Type B pancreatic cell (in vitro differentiated cells): Measurements from ENCODE around the gene APOE. TPM values are rescaled to one million over a fixed set of nuclear protein-coding genes. Genes with fewer than 3 reads are reported as not detected.

Experiments used
- DNase-seq: peaks from one replicate; pipeline ENCODE4 v3.0.0; 2021; ENCODE audit warnings: mixed read lengths; ENCODE audit not compliant: unreplicated experiment; ENCODE audit errors: extremely low spot score
- H3K27ac Mint-ChIP-seq: 2 replicates; pipeline ENCODE4 v1.8.0; 2021; ENCODE audit warnings: mild to moderate bottlenecking, mixed read lengths
- H3K27me3 Mint-ChIP-seq: 2 replicates; pipeline ENCODE4 v1.8.0; 2021; ENCODE audit warnings: mixed read lengths
- H3K36me3 Mint-ChIP-seq: 2 replicates; pipeline ENCODE4 v1.8.0; 2021; ENCODE audit warnings: mixed read lengths
- H3K4me1 Mint-ChIP-seq: one replicate; pipeline ENCODE4 v1.8.0; 2021; ENCODE audit warnings: mixed read lengths; ENCODE audit not compliant: unreplicated experiment
- H3K4me3 Mint-ChIP-seq: 2 replicates; pipeline ENCODE4 v1.8.0; 2021; ENCODE audit warnings: mild to moderate bottlenecking, mixed read lengths
- H3K9me3 Mint-ChIP-seq: 2 replicates; pipeline ENCODE4 v1.8.0; 2021; ENCODE audit warnings: mixed read lengths
- CTCF ChIP-seq: fragments of 200-600 bp; sonication (generic); conservative IDR thresholded peaks from 2 replicates; pipeline ENCODE4 v1.5.0; 2021; ENCODE audit warnings: antibody characterized with exemption, mild to moderate bottlenecking
- total RNA-seq: library from RNA; stranded (reverse); gene quantifications from 2 replicates; pipeline ENCODE4 v1.2.1, GENCODE V29; 2021; ENCODE audit warnings: low replicate concordance

Gene APOE
- total RNA-seq, 1 donor from 2014 or later: 168 TPM

- no peak for TF ChIP-seq CTCF
- H3K4me1 Mint-ChIP-seq: peaks cover 26% of the 10 kb centered on the region
- H3K9me3 Mint-ChIP-seq: no peaks in the 10 kb centered on the region
- peak overlapping the region; percentile 96 for H3K27ac Mint-ChIP-seq
- peaks cover 23% of the 10 kb centered on the region for H3K36me3 Mint-ChIP-seq
- no peaks in the 10 kb centered on the region for H3K27me3 Mint-ChIP-seq
- peak overlapping the region; percentile 91 for H3K4me3 Mint-ChIP-seq
- no peak for DNase-seq
Measured at GRCh38 chr19:44889830-44890365, 15.7 kb upstream of the APOE start.

GRCh38 chr19:44890366-44891015 is 15.1 kb upstream of the APOE start:
- TF ChIP-seq CTCF: no peak
- Mint-ChIP-seq H3K27me3 (no peaks in the 10 kb centered on the region), H3K4me1 (peaks cover 26% of the 10 kb centered on the region), H3K9me3 (no peaks in the 10 kb centered on the region), H3K4me3 (peak overlapping the region; percentile 91), H3K36me3 (peaks cover 25% of the 10 kb centered on the region), H3K27ac (peak overlapping the region; percentile 96)
- peak; percentile 100 for DNase-seq

GRCh38 chr19:44891016-44891882 is 14.3 kb upstream of the APOE start, which contains the start of gene TOMM40:
TOMM40 (plus strand) TSS chr19:44891254; CDS start chr19:44891416, 162 bp downstream.
- peak; percentile 42 for TF ChIP-seq CTCF
- H3K9me3 Mint-ChIP-seq: no peaks in the 10 kb centered on the region
- H3K27ac Mint-ChIP-seq: peak within 1 kb of the TSS; percentile 96
- H3K4me3 Mint-ChIP-seq: peak within 1 kb of the TSS; percentile 94
- H3K36me3 Mint-ChIP-seq: peaks cover 23% of the 10 kb centered on the region
- H3K27me3 Mint-ChIP-seq: no peaks in the 10 kb centered on the region
- DNase-seq: no peak
- peaks cover 26% of the 10 kb centered on the region for H3K4me1 Mint-ChIP-seq

GRCh38 chr19:44892932-44893331 is 12.7 kb upstream of the APOE start:
- TF ChIP-seq CTCF: no peak
- no peak for DNase-seq
- peak overlapping the region; percentile 16 for H3K27ac Mint-ChIP-seq
- H3K9me3 Mint-ChIP-seq: no peaks in the 10 kb centered on the region
- H3K4me1 Mint-ChIP-seq: peaks cover 26% of the 10 kb centered on the region
- H3K27me3 Mint-ChIP-seq: no peaks in the 10 kb centered on the region
- H3K36me3 Mint-ChIP-seq: peaks cover 17% of the 10 kb centered on the region
- H3K4me3 Mint-ChIP-seq: peak overlapping the region; percentile 94

- no peak for TF ChIP-seq CTCF
- no peak for DNase-seq
- peaks cover 17% of the 10 kb centered on the region for H3K36me3 Mint-ChIP-seq
- H3K4me1 Mint-ChIP-seq: peaks cover 26% of the 10 kb centered on the region
- no peak overlapping the region for H3K27ac Mint-ChIP-seq
- H3K27me3 Mint-ChIP-seq: no peaks in the 10 kb centered on the region
- H3K4me3 Mint-ChIP-seq: peak overlapping the region; percentile 94
- no peaks in the 10 kb centered on the region for H3K9me3 Mint-ChIP-seq
Measured at GRCh38 chr19:44893332-44894051, 12.1 kb upstream of the APOE start.
